Coronary artery (tissue), 2 donors: ENCODE data around the gene SLC7A7.
"Not testable (repeated sequence)": the region's sequence is repeated elsewhere in the genome, so short reads cannot be mapped to it uniquely, and the experiment has no call there.

Source experiments
- DNase-seq: peaks from one replicate; pipeline ENCODE4 v3.0.0-alpha.2; 2017; ENCODE audit warnings: low spot score
- H3K27ac ChIP-seq, 2 donors: fragments of 200-600 bp; sonication (generic); one replicate each; pipeline ENCODE4 v1.5.1; 2016 to 2019
- H3K4me3 ChIP-seq: fragments of 200-600 bp; sonication (generic); 2 replicates; pipeline ENCODE4 v1.5.1; 2016; ENCODE audit warnings: mild to moderate bottlenecking, moderate library complexity
- TF ChIP-seq, protein P1 (sequence below): fragments of 200-600 bp; sonication (generic); IDR thresholded peaks from one replicate; pipeline ENCODE4 v1.5.1; 2019; ENCODE audit warnings: antibody characterized with exemption

Gene SLC7A7

DNA sequence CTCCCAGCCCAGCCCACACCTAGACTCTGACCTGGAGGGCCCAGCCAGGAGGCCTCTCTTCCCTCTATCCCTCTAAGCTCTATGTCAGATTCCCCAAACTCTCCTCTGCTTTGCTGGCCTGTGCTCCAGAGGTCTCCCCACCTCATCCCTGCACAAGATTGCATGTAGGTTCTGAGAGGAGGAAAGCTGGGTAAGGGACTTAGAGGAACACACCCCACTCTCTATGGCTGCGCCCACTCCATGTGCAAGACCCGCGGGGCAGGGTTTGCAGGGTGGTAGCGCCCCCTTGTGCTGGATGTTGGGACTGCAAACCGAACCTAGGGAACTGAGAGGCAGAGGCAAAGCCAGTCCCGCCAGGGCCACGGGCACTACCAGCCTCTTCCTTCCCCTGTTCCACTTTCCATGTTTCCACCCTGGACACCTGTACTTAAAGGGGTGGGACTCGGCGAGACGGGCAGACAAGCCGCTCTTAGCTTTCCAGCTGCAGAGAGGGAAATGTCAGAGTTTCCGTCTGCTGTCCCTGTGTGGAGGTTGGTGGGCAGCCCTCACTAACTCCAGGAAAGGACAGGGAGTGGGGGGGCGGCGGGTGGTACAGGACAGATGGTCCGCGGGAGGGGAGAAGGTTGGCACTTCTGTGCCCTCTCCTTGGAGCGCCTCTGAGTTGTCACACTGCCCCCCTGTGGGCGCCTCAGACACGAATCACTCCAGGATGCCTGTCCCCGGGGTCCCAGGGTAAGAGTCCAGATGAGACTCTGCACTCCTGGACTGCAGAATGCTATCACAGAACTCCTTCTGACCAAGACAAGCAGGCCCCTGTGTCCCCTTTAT is 37.9 kb upstream of the SLC7A7 start:
- peak; percentile 93 for DNase-seq
- peak overlapping the region; percentile 32 to 35 for H3K27ac ChIP-seq
- peak overlapping the region; percentile 69 for H3K4me3 ChIP-seq
- TF ChIP-seq, protein P1, sequence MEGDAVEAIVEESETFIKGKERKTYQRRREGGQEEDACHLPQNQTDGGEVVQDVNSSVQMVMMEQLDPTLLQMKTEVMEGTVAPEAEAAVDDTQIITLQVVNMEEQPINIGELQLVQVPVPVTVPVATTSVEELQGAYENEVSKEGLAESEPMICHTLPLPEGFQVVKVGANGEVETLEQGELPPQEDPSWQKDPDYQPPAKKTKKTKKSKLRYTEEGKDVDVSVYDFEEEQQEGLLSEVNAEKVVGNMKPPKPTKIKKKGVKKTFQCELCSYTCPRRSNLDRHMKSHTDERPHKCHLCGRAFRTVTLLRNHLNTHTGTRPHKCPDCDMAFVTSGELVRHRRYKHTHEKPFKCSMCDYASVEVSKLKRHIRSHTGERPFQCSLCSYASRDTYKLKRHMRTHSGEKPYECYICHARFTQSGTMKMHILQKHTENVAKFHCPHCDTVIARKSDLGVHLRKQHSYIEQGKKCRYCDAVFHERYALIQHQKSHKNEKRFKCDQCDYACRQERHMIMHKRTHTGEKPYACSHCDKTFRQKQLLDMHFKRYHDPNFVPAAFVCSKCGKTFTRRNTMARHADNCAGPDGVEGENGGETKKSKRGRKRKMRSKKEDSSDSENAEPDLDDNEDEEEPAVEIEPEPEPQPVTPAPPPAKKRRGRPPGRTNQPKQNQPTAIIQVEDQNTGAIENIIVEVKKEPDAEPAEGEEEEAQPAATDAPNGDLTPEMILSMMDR, result peak; percentile 85

DNA sequence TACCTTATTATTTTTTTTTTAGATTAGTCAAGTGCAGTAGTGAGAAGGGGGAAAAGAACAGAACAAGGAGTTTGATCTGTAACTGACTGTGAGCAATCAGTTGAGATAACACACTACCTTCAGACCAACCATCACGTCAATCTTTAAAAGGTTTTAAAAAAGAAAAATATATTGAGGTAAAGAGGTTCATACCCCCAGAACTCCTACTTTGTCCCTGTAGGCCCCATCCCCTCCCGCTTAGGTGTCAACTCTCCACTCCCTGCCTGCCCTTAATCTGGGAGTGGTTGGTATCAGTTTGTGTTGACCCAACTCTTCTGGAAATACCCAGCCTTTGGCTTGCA is 37.3 kb upstream of the SLC7A7 start:
- Histone ChIP-seq H3K4me3 (no peak overlapping the region), H3K27ac (peak overlapping the region in 1 of 2 donors; percentile 35)
- TF ChIP-seq, protein P1, result no peak
- no peak for DNase-seq

DNA sequence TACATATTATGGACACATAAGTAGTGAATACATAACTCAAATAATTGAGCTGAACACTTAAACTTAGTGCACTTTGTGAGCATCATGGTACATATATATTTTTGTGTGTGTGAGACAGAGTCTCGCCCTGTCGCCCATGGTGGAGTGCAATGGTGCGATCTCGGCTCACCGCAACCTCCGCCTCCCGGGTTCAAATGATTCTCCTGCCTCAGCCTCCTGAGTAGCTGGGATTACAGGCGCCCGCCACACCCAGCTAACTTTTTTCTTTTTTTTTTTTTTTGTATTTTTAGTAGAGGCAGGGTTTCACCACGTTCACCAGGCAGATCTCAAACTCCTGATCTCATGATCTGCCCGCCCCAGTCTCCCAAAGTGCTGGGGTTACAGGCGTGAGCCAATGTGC is 36.9 kb upstream of the SLC7A7 start:
- not testable (repeated sequence) for H3K4me3 ChIP-seq, DNase-seq
- H3K27ac ChIP-seq, result peak overlapping the region; percentile 90 to 94

DNA sequence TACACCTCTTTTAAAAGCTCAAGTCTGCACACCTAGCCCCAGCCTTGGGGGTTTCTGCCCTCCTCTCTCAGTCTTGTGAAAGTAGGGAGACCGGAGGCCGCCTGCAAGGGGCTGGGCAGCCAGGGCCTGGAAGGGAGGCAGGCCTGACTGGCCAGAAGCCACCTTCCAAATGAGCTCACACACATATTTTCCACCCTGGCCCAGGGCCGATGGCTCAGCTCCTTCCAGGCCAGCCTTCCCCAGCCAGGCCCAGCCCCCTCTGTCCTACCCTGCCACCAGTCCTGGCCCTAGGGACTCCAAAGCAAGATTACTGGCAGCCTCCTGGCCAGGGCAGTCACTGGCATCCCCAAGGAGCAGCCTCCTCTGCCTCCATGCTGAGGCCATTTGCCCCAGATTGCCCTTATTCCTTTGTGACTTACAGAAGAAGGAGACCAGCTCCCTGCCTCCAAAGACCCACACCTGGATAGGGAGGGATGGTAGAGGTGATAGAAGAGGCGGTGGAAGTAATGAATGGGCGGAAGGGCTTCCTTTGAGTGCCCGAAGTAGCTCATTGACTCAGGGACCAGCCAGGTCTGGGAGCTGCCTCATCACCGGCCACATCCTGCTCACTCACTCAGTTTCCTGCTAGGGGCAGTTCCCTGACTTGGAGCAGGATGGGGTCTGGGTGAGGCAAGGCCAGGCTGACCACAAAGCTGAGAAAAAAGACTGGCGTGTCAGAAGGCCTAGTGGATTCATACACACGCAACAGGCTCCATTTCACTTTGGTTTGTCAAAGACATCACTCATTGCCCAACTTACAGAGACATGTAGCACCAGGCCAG is 35.9 kb upstream of the SLC7A7 start:
- DNase-seq, result peak; percentile 98
- Histone ChIP-seq H3K4me3 (peak overlapping the region; percentile 3), H3K27ac (peak overlapping the region; percentile 90 to 94)
- TF ChIP-seq, protein P1, result no peak

DNA sequence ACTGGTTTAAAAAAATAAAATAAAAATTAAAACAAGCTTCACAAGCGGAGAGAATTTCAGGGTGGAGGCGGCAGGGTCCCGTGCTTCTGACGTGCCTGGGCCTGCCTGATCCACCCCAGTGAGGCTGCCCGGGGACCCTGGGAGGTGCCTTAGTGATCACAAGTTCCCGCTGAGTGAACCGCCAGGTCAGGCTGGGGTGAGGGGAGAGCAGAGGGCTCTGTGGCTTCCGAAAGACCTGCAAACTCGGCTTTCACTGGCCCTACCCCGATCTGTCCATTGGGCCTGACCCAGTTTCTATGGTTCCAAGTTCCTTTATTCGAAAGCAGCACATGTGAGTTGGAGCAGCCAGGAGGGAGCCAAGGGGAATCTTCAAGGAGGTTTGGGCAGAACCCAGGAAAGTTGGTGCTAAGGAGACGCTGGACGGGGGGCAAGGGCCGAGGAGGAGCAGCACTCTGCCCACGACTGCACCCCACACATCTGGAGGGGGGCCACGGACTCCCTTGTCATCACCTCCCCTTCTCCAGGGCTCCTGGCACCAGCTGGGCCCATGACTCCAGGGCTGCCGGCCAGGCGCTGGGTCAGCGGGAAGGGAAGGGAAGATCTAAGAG is 34.1 kb upstream of the SLC7A7 start:
- DNase-seq, result peak; percentile 89
- peak overlapping the region; percentile 49 for H3K4me3 ChIP-seq
- TF ChIP-seq, protein P1, result no peak
- H3K27ac ChIP-seq, result peak overlapping the region; percentile 90 to 94

DNA sequence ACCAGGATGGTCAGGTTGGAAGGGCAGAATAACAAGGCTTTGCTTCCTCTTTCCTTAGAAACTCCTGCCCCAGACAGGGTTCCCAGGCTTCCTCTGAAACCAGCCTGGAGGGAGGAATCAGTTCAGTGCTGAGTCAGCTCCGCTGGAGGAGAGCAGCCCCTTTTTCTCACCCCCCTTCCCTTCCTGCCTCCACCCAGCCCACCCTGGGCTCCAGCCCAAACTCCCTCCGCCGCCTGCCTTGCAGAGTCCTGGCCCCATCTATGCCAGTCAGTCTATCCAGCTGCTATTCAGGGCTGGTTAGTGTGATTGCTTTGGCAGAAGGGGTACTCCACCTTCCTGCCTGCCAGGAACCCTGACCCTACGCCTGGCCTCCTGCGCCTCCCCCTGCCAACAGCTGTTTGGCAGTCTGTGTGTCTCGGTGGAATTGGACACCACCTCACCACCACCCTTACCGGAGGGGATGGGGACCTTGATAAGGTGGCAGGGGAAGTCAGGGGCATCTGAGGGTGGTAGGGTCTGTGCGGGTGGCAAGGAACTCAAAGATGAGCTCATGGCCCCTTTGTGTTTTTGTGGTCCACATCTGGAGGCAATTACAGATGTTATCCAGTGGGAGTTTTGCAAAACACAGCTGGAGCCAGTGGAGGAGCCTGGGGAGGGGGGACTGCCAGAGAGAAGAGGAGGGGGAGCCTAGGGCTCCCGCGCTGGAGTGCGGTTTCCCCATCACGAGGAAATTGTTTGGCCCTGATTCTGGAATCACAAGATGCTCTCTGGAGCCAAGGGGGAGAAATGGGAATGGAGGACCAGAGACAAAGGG is 33.3 kb upstream of the SLC7A7 start:
- H3K27ac ChIP-seq, result peak overlapping the region; percentile 90 to 94
- H3K4me3 ChIP-seq, result peak overlapping the region; percentile 49
- peak; percentile 92 for DNase-seq
- TF ChIP-seq, protein P1, result no peak
